Measurements from ENCODE around the gene PRPF8. TPM values are rescaled to one million over a fixed set of nuclear protein-coding genes. Genes with fewer than 3 reads are reported as not detected.

The PRPF8 gene
- total and polyA plus RNA-seq, 2 of the 8 experiments (the other 6 are each of a cell fraction or from before 2014, with no cell fraction given): 329 to 337 TPM

DNA sequence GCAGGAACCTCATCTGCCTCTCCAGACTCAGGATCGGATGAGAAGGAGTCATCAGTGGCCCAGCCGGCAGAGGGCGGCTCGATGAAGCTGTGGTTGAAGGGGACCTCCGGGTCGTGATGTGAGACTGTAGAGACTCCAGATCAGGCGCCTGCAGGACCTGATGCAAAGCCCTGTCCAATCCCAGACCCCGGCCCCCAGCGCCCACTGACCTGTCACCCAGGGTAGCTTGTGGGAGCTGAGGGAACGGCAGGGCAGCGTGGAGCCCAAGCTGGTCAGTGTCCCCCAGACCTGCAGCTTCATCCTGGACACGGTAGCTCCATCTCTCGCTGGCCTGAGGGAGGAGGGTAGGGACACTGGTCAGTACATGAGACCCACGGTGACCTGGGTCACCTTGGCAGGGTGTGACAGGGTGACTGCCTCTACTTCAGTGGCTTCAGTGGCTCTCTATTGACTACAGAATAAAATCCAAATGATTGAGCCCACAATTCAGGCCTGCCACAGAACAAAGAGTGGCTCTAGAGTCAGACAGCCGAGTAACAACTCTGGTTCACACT, 47.9 kb downstream of the PRPF8 start:
- Histone ChIP-seq H3K79me2 (ENCODE audit: control insufficient read depth in 1 of 2, insufficient read depth in 2 of 2, low read length in 2 of 2) (no peaks in the 10 kb centered on the region), H3K9ac (replicated peaks in 1 of 4; ENCODE audit: extremely low read depth in 1 of 4, low read depth in 3 of 4, low read length in 3 of 4) (no peak overlapping the region), H2BK20ac (ENCODE audit: low read length) (0 out of 2 replicates have a peak overlapping the region, but pooled peaks have one; percentile 80), H2BK120ac (replicated peaks; ENCODE audit: low read depth, low read length) (no peak overlapping the region), H3K4me2 (ENCODE audit: insufficient read depth in 1 of 2, low read depth in 2 of 2, low read length in 2 of 2) (no peak overlapping the region), H3K14ac (ENCODE audit: insufficient read length) (no peak overlapping the region), H4K8ac (ENCODE audit: extremely low read depth, insufficient read depth, low read length) (no peak overlapping the region), H3K27me3 (replicated peaks in 1 of 4; ENCODE audit: control insufficient read depth in 3 of 4, extremely low read depth in 1 of 4, insufficient read depth in 3 of 4, low read length in 3 of 4) (no peaks in the 10 kb centered on the region), H3K9me3 (ENCODE audit: insufficient read depth in 2 of 2, low read depth in 1 of 2, low read length in 1 of 2) (no peaks in the 10 kb centered on the region), H2BK5ac (ENCODE audit: low read depth, low read length) (no peak overlapping the region), H3K18ac (ENCODE audit: extremely low read depth, low read length) (no peak overlapping the region), H3K79me1 (ENCODE audit: low read depth, low read length) (no peaks in the 10 kb centered on the region), H4K20me1 (replicated peaks in 1 of 2; ENCODE audit: control insufficient read depth in 1 of 2, insufficient read depth in 2 of 2, low read length in 2 of 2) (no peaks in the 10 kb centered on the region), H3K23ac (ENCODE audit: insufficient read length) (no peak overlapping the region), H2BK15ac (ENCODE audit: low read length) (no peak overlapping the region), H4K91ac (replicated peaks; ENCODE audit: insufficient read length, low read length) (peak overlapping the region; percentile 6), H3K4me3 (ENCODE audit: extremely low read depth in 1 of 4, insufficient read depth in 2 of 4, low read depth in 3 of 4, low read length in 4 of 4) (no peak overlapping the region), H2AK5ac (ENCODE audit: low read depth, low read length) (no peak overlapping the region), H3K56ac (replicated peaks; ENCODE audit: insufficient read length, low read depth, low read length) (no peak overlapping the region), H3K4ac (replicated peaks; ENCODE audit: insufficient read length, low read depth, low read length) (no peak overlapping the region), H2BK12ac (ENCODE audit: low read depth, low read length) (no peak overlapping the region), H3K27ac (ENCODE audit: low read depth, low read length) (no peak overlapping the region), H4K5ac (ENCODE audit: insufficient read length, low read depth, low read length) (no peak overlapping the region), H3K36me3 (ENCODE audit: control insufficient read depth in 2 of 4, insufficient read depth in 4 of 4, low read length in 3 of 4) (0 out of 8 replicates have a peak, but pooled peaks cover 0 to 2% (median 0%) of the 10 kb centered on the region in 4 experiments), H3K23me2 (ENCODE audit: low read depth, low read length) (no peaks in the 10 kb centered on the region), H2AFZ (ENCODE audit: low read length) (no peak overlapping the region), H3K4me1 (replicated peaks in 1 of 4; ENCODE audit: control insufficient read depth in 3 of 4, insufficient read depth in 4 of 4, low read length in 3 of 4) (peaks cover 0 to 24% (median 9%) of the 10 kb centered on the region in 4 experiments; a peak in 4 of 7 replicates)
- FAIRE-seq (no peak), DNase-seq (ENCODE audit: low read depth in 1 of 2, low spot score in 2 of 2) (no peak)
- TF ChIP-seq KDM5A (IDR thresholded peaks at IDR 0.05; ENCODE audit: low read length): no peak
- peak in 1 of 3 experiments; percentile 2; a peak in 1 of 4 replicates for TF ChIP-seq CTCF (IDR thresholded peaks at IDR 0.05; ENCODE audit: control extremely low read depth in 1 of 3, insufficient read depth in 1 of 3, low read depth in 1 of 3, low read length in 3 of 3)
- 83% methylated on average over 15 of the region's 15 CpGs; no CpG with 5 or more reads in 1 of the 2 experiments for WGBS, 2 experiments (ENCODE audit: extremely low coverage in 1 of 2, insufficient coverage in 1 of 2, insufficient read length in 1 of 2, insufficient replicate concordance in 2 of 2, low coverage in 1 of 2, low lambda C conversion rate in 2 of 2, missing lambda C conversion rate in 1 of 2)
- ChIA-PET CTCF (ENCODE audit: partially characterized antibody) (interaction anchor here (0.6 to 1.4 kb wide), 9 partner anchors 8 to 668 kb away, joined by 3 to 7 read pairs (median 4); partner anchors contain the start of gene SCARF1), POLR2A (ENCODE audit: partially characterized antibody) (interaction anchor here (1.0 kb wide), 2 partner anchors 9 to 63 kb away, joined by 3 read pairs; partner anchors contain the start of gene SCARF1)
